Body of pancreas (tissue), 4 donors: ENCODE data around the gene LIPF. TPM values are rescaled to one million over a fixed set of nuclear protein-coding genes. Genes with fewer than 3 reads are reported as not detected.
"Not testable (repeated sequence)": the region's sequence is repeated elsewhere in the genome, so short reads cannot be mapped to it uniquely, and the experiment has no call there.

Experiments
- ATAC-seq: fragments of 150-250 bp; one replicate; pipeline ENCODE4 v1.9.1; 2016
- DNase-seq, 4 donors: peaks; one replicate each; pipeline ENCODE4 v3.0.0-alpha.2; 2019
- H3K27ac ChIP-seq, 4 donors: fragments of 200-600 bp; sonication (generic); 1 replicate in 3 of 4; 2 replicates in 1 of 4; pipeline versions ENCODE4 v1.5.1 to v1.6.1; 2016 to 2019; ENCODE audit warnings: mild to moderate bottlenecking in 1 of 4, mixed read lengths in 1 of 4, moderate library complexity in 1 of 4
- H3K27me3 ChIP-seq, 2 donors: fragments of 200-600 bp; sonication (generic); one replicate each; pipeline ENCODE4 v1.6.0; 2016; ENCODE audit warnings: mild to moderate bottlenecking in 1 of 2
- H3K36me3 ChIP-seq, 2 donors: fragments of 200-600 bp; sonication (generic); replicated peaks in 1 of 2; 2 replicates each; pipeline ENCODE4 v1.5.1; 2016; ENCODE audit warnings: low read depth in 2 of 2; ENCODE audit not compliant: insufficient read depth in 1 of 2
- H3K4me1 ChIP-seq: fragments of 200-600 bp; sonication (generic); one replicate; pipeline ENCODE4 v1.6.0; 2016
- H3K4me3 ChIP-seq, 2 donors: fragments of 200-600 bp; sonication (generic); 1 replicate in 1 of 2; 2 replicates in 1 of 2; pipeline ENCODE4 v1.5.1; 2016 to 2019
- H3K9me3 ChIP-seq, 3 donors: fragments of 200-600 bp; sonication (generic); 1 replicate in 2 of 3; 2 replicates in 1 of 3; pipeline ENCODE4 v1.5.1; 2016
- POLR2A ChIP-seq, 3 donors: fragments of 450-650 bp; IDR thresholded peaks; one replicate each; pipeline ENCODE4 v1.6.1; 2016; ENCODE audit warnings: antibody characterized with exemption in 3 of 3, mild to moderate bottlenecking in 2 of 3
- WGBS, 2 donors: methylation state at CpG; one replicate each; pipeline ENCODE4 v1.1.5; 2017; 5-methylcytosine and 5-hydroxymethylcytosine counted together
- intact Hi-C: fragments of 100-400 bp; cut with DNase I; formaldehyde crosslinking; loops from one replicate; pipeline ENCODE4 v1.15.1; 2023
- total RNA-seq, 2 donors: library from RNA; depleted of rRNA; stranded (reverse); fragments of >200 nt; gene quantifications; one replicate each; pipeline ENCODE4 v1.1.0, GENCODE V29; 2016
- TF ChIP-seq, protein P1 (sequence below), 7 experiments: fragments of 450-650 bp in 4 of 7; fragments of 200-600 bp in 3 of 7; sonication (generic) in 3 of 7; IDR thresholded peaks; one replicate each; pipeline ENCODE4 v1.5.1; 2016 to 2019; ENCODE audit warnings: antibody characterized with exemption in 7 of 7

Gene LIPF
- total RNA-seq, 2 donors from 2014 or later: not detected

DNA sequence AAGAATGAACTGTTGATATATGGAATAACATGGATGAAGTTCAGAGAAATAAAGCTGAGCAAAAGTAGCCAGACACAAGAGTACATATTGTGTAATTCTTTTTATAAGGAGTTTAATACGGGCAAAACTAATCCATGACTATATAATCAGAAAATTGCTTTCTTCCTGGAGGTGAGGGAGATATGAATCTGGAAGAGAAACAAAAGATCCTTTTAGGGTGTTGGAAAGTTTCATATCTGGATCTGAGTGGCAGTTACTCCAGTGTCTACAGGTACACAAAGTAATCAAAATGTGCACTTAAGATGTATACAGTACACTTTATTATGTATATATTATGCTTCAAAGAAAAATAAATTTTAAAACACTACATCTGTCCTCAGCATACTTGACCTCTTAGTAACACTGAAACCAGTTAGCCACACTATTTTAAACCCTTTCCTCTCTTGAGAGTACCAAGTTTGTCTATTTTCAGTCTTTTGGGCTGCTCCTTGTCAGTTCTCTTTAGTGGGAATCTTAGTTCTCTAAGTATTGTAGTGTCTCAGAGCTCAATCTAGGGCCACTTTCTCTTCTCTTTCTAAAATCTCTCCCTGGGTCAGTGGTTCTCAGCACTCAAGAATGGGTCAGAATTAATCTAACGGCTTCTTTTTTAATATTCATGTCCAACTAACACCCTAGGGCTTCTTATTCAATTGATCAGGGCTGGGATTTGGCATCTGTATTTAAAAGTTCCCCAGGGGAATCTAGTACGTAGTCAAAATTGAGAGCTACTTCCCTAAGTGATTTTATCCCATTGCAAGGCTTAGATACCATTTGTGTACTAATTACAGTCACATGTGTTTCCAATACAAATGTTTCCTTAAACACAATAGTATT lies 4.3 kb upstream of the LIPF start:
- DNase-seq: no peak
- 61 to 67% methylated on average over 3 of the region's 3 CpGs for WGBS, 2 donors
- intact Hi-C loops: no loop called here

DNA sequence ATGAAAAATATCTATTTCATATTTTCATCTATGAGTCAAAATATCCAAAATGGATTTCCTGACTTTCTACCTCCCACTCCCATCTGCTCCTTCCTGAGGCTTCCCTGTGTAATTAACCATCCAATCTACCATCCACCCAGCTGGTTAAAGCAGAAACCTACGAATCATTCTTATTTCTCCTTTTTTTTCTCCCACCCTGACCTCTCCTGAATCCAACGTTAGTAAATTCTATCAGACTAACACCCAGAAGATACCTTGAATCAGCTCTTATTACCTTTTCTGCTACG lies 3.7 kb upstream of the LIPF start:
- DNase-seq (no peak), ATAC-seq (no peak)
- intact Hi-C loops: no loop called here
- WGBS, 2 donors: 15 to 51% methylated on average over 2 to 3 of the region's 3 CpGs
- Histone ChIP-seq H3K27me3 (no peaks in the 10 kb centered on the region), H3K4me3 (no peak overlapping the region), H3K4me1 (no peaks in the 10 kb centered on the region), H3K27ac (no peak overlapping the region), H3K9me3 (no peaks in the 10 kb centered on the region), H3K36me3 (no peaks in the 10 kb centered on the region)
- TF ChIP-seq, protein P1, sequence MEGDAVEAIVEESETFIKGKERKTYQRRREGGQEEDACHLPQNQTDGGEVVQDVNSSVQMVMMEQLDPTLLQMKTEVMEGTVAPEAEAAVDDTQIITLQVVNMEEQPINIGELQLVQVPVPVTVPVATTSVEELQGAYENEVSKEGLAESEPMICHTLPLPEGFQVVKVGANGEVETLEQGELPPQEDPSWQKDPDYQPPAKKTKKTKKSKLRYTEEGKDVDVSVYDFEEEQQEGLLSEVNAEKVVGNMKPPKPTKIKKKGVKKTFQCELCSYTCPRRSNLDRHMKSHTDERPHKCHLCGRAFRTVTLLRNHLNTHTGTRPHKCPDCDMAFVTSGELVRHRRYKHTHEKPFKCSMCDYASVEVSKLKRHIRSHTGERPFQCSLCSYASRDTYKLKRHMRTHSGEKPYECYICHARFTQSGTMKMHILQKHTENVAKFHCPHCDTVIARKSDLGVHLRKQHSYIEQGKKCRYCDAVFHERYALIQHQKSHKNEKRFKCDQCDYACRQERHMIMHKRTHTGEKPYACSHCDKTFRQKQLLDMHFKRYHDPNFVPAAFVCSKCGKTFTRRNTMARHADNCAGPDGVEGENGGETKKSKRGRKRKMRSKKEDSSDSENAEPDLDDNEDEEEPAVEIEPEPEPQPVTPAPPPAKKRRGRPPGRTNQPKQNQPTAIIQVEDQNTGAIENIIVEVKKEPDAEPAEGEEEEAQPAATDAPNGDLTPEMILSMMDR (IDR thresholded peaks at IDR 0.05): no peak
- no peak for TF ChIP-seq POLR2A (IDR thresholded peaks at IDR 0.05)

More for the DNA sequence above, 4.3 kb upstream of the LIPF start:
- no peaks in the 10 kb centered on the region for H3K9me3 ChIP-seq
- no peak for ATAC-seq
- no peak for TF ChIP-seq POLR2A (IDR thresholded peaks at IDR 0.05)
- TF ChIP-seq, protein P1 (IDR thresholded peaks at IDR 0.05): no peak
- H3K4me1 ChIP-seq: no peaks in the 10 kb centered on the region
- no peak overlapping the region for H3K27ac ChIP-seq
- H3K4me3 ChIP-seq: no peak overlapping the region
- no peaks in the 10 kb centered on the region for H3K36me3 ChIP-seq
- H3K27me3 ChIP-seq: no peaks in the 10 kb centered on the region

DNA sequence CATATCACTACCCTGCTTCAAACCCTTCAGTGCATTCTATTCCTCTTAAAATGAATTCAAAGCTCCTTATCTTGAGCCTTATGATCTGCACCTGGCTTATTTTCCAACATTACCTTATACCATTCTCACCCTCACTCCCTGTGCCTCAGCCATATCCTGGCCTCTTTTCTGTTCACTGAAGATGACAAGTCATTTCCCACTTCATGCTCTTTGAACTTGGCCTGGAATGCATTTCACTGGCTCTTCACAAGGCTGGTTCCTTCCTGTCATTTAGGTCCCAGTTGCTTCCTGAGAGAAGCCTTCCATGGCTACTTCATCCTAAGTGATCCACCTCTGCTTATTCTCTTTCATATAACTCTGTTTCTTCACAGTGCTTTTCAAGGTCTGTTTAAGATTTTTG lies 3.2 kb upstream of the LIPF start:
- Histone ChIP-seq H3K9me3 (no peaks in the 10 kb centered on the region), H3K4me3 (no peak overlapping the region), H3K36me3 (no peaks in the 10 kb centered on the region), H3K4me1 (no peaks in the 10 kb centered on the region), H3K27me3 (no peaks in the 10 kb centered on the region), H3K27ac (no peak overlapping the region)
- TF ChIP-seq, protein P1 (IDR thresholded peaks at IDR 0.05): no peak
- no peak for TF ChIP-seq POLR2A (IDR thresholded peaks at IDR 0.05)
- DNase-seq (no peak), ATAC-seq (no peak)
- intact Hi-C loops: no loop called here

DNA sequence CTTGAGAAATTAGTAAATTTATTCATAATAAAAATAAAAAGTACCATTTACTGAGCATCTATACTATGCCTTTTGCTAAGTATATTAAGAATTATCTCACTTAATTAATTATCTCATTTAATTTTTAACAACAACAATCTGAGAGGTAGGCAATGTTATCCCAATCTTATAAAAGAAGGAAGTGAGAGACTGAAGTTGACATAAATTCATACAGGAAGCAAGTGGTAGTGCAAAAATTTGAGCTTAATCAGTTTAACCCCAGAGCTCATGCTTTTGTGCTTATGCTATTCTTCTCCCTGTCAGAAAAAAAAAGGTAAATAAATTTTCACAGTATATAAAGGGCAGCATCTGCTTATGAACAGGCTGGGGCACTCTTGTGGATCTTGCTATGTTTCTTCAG lies 2.7 kb upstream of the LIPF start:
- TF ChIP-seq, protein P1 (IDR thresholded peaks at IDR 0.05): no peak
- TF ChIP-seq POLR2A (IDR thresholded peaks at IDR 0.05): no peak
- Histone ChIP-seq H3K36me3 (no peaks in the 10 kb centered on the region), H3K27me3 (no peaks in the 10 kb centered on the region), H3K4me3 (no peak overlapping the region), H3K27ac (no peak overlapping the region), H3K9me3 (no peaks in the 10 kb centered on the region), H3K4me1 (no peaks in the 10 kb centered on the region)
- intact Hi-C loops: no loop called here
- DNase-seq (no peak), ATAC-seq (no peak)

DNA sequence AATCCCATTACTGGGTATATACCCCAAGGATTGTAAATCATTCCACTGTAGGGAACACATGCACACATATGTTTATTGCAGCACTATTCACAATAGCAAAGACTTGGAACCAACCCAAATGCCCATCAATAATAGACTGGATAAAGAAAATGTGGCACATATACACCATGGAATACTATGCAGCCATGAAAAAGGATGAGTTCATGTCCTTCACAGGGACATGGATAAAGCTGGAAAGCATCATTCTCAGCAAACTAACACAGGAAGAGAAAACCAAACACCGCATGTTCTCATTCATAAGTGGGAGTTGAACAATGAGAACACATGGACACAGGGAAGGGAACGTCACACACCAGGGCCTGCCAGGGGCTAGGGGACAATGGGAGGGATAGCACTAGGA lies 1.1 kb upstream of the LIPF start:
- H3K27ac ChIP-seq, H3K27me3 ChIP-seq, H3K4me1 ChIP-seq, intact Hi-C loops, H3K4me3 ChIP-seq, H3K36me3 ChIP-seq, DNase-seq, ATAC-seq, H3K9me3 ChIP-seq: not testable (repeated sequence)
- 89 to 90% methylated on average over 2 of the region's 2 CpGs for WGBS, 2 donors
